Adrenal gland (tissue), 5 donors: ENCODE results near the gene METTL21C.

Experiments
- POLR2A ChIP-seq, 2 donors: fragments of 450-650 bp; IDR thresholded peaks; one replicate each; pipeline ENCODE4 v1.6.1; 2017; ENCODE audit warnings: antibody characterized with exemption in 2 of 2, mild to moderate bottlenecking in 2 of 2, moderate library complexity in 1 of 2
- TF ChIP-seq, protein P1 (sequence below), 6 experiments: fragments of 450-650 bp in 4 of 6; fragments of 200-600 bp in 2 of 6; sonication (generic) in 1 of 6; IDR thresholded peaks; 1 replicate in 5 of 6; 2 replicates in 1 of 6; pipeline versions ENCODE4 v1.5.1 to v1.8.0; 2016 to 2021; ENCODE audit warnings: antibody characterized with exemption in 6 of 6, mild to moderate bottlenecking in 2 of 6, moderate library complexity in 1 of 6
- donor health status: DM: no; HTN: no; CAD: no.

- no peak for TF ChIP-seq POLR2A (IDR thresholded peaks at IDR 0.05)
- TF ChIP-seq, protein P1, sequence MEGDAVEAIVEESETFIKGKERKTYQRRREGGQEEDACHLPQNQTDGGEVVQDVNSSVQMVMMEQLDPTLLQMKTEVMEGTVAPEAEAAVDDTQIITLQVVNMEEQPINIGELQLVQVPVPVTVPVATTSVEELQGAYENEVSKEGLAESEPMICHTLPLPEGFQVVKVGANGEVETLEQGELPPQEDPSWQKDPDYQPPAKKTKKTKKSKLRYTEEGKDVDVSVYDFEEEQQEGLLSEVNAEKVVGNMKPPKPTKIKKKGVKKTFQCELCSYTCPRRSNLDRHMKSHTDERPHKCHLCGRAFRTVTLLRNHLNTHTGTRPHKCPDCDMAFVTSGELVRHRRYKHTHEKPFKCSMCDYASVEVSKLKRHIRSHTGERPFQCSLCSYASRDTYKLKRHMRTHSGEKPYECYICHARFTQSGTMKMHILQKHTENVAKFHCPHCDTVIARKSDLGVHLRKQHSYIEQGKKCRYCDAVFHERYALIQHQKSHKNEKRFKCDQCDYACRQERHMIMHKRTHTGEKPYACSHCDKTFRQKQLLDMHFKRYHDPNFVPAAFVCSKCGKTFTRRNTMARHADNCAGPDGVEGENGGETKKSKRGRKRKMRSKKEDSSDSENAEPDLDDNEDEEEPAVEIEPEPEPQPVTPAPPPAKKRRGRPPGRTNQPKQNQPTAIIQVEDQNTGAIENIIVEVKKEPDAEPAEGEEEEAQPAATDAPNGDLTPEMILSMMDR (IDR thresholded peaks at IDR 0.05): no peak
Measured at GRCh38 chr13:102658660-102659059, 36.2 kb downstream of the METTL21C start.
